ENCODE measurements around the gene PRR7.

PRR7 gene

DNA sequence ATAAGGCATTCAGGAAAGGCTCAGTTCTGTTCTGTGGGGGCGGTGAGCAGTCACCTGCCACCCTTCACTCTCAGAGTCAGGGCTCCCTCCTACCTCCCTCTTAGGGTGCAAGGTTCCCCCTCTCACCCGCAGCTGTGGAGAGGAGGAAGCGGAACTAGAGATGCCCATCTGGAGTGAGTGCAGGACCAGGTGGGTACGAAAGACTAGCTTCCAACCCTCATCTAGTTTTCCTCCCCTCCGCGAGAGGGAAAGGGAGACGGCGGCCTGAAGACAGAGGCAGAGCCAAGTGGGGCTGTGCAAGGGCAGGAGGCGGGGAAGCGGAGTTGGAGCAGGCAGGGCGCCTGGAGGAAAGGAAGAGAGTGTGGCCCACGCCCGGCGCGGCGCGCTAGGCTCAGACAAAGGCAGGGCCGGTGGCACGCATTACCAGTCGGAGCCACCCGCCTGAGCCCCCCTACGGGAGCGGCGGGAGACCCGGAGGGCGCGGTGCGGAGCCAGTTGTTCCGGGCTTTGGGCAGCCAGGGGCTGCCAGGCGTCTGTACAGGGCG is 7.3 kb downstream of the PRR7 start:
- DNase-seq = peak; percentile 34

GRCh38 chr5:177454397-177455035 is 7.9 kb downstream of the PRR7 start:
- DNase-seq = peak; percentile 78

DNA sequence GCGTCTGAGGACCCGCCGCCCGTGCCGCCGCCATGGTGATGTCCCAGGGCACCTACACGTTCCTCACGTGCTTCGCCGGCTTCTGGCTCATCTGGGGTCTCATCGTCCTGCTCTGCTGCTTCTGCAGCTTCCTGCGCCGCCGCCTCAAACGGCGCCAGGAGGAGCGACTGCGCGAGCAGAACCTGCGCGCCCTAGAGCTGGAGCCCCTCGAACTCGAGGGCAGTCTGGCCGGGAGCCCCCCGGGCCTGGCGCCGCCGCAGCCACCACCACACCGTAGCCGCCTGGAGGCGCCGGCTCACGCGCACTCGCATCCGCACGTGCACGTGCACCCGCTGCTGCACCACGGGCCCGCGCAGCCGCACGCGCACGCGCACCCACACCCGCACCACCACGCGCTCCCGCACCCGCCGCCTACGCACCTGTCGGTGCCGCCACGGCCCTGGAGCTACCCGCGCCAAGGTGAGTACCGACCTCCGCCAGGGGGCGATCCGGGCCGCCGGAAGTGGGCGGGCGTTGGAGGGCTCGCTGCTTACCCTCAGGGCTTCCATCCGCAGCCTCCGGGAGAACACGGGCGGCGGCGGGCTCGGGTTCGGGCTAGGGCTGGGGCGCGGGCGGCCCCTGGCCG is 8.5 kb downstream of the PRR7 start:
- DNase-seq = peak; percentile 81

DNA sequence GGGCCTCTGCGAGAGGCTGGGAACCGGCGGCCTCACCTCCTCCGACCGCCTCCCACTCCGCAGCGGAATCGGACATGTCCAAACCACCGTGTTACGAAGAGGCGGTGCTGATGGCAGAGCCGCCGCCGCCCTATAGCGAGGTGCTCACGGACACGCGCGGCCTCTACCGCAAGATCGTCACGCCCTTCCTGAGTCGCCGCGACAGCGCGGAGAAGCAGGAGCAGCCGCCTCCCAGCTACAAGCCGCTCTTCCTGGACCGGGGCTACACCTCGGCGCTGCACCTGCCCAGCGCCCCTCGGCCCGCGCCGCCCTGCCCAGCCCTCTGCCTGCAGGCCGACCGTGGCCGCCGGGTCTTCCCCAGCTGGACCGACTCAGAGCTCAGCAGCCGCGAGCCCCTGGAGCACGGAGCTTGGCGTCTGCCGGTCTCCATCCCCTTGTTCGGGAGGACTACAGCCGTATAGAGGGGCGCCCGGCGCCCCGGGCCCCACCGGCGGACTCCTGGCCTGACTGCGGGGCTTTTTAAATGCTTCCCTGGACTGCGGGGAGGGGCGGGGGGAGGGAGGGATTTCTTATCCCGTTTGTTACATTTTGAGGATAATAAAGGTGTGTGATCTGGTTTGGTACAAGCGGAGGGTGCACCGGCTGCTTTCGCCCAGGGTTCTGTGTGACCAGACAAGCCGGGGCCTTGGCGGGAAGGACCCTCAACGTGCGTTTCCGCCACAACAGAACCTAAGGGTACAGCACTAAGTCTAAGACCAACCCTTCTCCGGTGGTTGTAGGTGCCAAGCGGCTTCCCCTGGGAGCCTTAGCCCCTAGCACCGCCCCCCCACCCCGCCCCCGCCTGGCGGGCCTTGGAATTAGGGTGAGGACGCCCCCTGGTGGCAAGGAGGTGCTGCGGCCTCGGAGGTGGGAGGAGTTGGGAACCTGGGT is 9.3 kb downstream of the PRR7 start:
- DNase-seq = peak; percentile 88

- DNase-seq = no peak
Measured at GRCh38 chr5:177456591-177456964, 10.0 kb downstream of the PRR7 start.

- DNase-seq = peak; percentile 92
Measured at GRCh38 chr5:177456976-177457851, 10.6 kb downstream of the PRR7 start.

- no peak for DNase-seq
Measured at GRCh38 chr5:177457852-177458681, 11.5 kb downstream of the PRR7 start.

DNA sequence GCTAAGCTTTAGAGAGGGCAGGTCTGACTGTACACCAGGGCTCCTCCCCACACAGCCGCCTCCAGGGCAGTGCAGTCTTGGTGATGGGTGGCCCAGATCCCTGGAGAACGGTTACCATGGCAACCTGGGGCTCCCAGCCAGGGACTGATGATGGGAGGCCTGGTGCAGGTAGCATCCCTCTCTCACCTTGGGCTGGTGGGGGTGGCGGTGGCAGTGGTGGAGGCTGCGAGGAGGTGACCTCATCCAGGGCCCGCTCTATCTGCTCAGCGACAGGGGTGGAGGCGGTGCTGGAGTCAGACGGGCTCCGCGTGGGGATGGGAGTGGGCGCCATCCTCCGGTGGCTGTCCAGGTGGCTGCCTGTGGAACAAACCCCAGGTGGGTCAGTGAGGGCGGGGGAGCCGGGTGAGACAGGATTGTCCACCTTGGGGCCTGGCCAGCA is 12.3 kb downstream of the PRR7 start:
- peak; percentile 17 for DNase-seq

DNA sequence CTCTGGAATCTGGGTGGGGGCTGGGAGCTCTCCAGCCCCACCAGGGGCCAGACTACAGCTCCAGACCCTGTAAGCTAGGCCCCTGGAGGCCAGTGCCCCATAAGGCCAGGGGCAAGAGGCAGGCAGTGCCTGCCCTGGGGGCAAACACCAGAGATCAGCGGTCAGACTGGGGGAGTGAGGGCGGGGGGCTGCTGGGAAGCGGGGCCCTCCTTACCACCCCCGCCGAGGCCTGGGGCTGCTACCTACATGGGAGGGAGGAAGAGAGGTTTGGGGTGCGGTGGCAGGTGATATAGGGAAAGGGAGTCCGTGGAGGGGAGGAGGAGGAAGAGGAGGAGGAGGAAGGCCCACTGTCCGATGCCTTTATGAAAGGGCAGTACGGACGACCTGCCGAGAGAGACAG is 12.7 kb downstream of the PRR7 start:
- no peak for DNase-seq

DNA sequence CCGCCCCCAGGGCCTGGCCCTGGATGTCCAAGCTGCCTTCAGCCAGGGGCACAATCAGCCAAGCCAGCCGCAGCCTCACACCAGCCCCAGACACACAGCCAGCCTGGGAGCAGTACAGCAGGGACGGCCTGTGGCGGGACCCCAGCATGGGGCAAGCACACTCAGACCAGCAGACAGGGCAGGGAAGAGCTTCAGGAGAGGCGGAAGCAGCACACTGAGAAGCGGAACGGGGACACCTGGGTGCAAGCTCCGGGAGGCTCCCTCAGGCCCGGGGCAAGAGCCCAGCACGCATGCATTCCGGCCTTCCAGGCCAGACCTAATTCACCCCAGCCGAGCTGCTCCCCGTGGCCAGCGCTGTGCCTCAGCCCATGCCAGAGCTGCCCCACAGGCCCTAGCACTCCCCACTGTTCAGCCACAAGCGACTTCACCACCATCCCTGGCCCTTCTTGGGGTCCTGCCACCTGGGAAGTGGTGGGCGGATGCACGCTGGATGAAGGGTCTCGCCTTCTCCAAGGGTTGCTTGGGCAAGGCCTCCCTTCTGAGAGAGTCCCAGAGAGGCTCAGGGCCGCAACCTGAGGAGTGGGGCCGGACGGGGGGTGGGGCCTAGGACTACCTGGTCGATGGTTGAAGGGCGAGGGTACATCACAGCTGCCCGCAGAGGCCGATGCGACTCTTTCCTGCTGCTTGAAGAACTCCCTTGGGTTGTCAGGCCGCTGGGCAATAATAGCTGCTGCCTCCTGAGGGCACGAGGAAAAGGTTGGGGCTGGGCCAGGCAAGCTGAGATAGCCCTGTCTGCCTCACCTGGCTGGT is 13.4 kb downstream of the PRR7 start:
- no peak for DNase-seq

- no peak for DNase-seq
Measured at GRCh38 chr5:177462021-177462670, 15.5 kb downstream of the PRR7 start.

DNA sequence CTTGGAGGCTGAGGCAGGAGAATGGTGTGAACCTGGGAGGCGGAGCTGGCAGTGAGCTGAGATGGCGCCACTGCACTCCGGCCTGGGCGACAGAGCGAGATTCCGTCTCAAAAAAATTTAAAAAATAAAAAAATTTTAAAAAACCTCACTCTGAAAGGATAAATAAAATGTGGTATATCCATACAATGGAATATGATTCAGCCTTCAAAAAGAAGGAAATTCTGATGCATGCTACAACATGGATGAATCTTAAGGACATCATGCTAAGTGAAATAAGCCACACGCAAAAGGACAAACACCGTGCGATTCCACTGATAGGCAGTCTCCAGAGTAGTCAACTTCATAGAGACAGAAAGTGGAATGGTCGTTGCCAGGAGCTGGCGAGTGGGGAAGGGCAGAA is 18.4 kb downstream of the PRR7 start:
- DNase-seq = no peak

- no peak for DNase-seq
Measured at GRCh38 chr5:177466861-177467260, 20.2 kb downstream of the PRR7 start.

- DNase-seq = no peak
Measured at GRCh38 chr5:177467436-177467835, 20.8 kb downstream of the PRR7 start.

DNA sequence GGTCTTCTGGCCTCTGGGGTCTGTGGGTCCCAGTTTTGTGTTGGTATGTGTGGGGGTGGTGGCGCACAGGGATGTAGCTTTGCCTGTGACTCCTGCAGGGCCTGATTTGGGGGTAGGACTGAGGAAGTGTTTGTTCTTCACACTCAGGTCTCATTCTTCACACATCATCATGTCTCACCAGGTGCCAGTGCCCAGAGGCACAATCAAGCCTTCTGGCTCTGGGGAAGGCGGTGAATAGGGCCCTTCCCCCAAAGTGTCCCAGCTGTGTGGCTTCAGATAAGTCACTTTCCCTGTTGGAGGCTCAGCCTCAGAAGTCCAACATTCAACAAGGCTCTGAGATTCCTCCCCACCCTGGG is 21.7 kb downstream of the PRR7 start:
- DNase-seq = no peak

DNA sequence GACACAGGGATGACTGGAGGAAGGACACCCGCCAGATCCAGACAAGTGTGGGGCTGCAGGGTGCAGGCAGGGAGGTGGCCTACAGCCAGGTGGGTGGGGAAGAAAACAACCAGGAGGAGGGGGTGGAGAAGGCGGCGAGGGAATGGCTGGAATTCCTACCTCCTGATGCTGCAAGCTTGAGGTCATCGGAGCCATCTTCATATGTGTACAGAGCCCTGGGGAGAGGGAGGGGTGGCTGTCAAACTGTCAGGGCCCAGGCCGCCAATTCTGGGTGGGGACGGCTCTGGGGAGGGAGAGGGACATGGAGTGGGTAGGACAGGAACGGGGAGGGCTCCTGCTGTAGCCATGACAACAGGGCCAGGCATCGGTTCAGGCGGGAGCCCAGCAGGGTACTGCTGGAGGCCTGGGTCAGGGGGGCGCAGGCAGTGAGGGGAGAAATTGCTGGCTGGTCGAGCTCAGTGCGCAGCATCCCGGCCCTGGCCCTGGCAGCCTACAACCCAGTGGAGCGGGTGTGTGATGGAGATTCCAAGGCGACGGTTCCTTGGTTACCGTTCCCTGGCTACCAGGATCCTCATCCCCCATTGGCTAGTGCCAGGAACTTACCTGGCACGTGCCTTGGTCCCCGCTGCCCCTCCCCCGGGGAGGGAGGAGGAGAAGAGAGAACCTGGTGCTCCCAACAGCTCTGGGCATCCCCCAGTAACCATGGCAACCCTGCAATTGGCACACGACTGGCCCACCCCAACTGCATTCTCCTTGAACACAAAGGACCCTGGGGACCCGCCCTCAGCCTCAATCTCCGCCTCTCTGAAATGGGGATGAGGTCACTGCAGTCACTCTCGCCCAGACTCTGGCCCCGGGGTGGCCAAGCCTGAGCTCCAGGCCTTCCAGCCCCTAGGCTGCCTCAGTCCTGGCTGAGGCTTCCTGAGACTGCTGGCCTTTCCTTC is 22.3 kb downstream of the PRR7 start:
- peak; percentile 17 for DNase-seq

- DNase-seq = peak; percentile 35
Measured at GRCh38 chr5:177469750-177470525, 23.3 kb downstream of the PRR7 start.

Measured in NCI-H146 (cell line).